Ovary (tissue), 10 donors: Measurements from ENCODE around the gene LRIF1. TPM values are rescaled to one million over a fixed set of nuclear protein-coding genes. Genes with fewer than 3 reads are reported as not detected.
"Not testable (repeated sequence)": the region's sequence is repeated elsewhere in the genome, so short reads cannot be mapped to it uniquely, and the experiment has no call there.

Experiments used
- DNase-seq, 5 donors: peaks; one replicate each; pipeline ENCODE4 v3.0.0-alpha.2; 2019 to 2020
- H3K27ac ChIP-seq, 2 donors: fragments of 200-600 bp; one replicate each; pipeline versions ENCODE4 v1.5.1 to v1.8.0; 2019 to 2022
- H3K27me3 ChIP-seq: fragments of 200-600 bp; one replicate; pipeline ENCODE4 v1.8.0; 2022
- H3K36me3 ChIP-seq: fragments of 200-600 bp; sonication (generic); one replicate; pipeline ENCODE4 v1.5.1; 2019
- H3K4me1 ChIP-seq: one replicate; pipeline ENCODE4 v1.8.1; 2013; ENCODE audit warnings: mild to moderate bottlenecking, moderate library complexity; ENCODE audit not compliant: insufficient read depth
- H3K4me3 ChIP-seq: fragments of 200-600 bp; sonication (generic); one replicate; pipeline ENCODE4 v1.5.1; 2017
- H3K9me3 ChIP-seq, 2 donors: fragments of 200-600 bp in 1 of 2; sonication (generic) in 1 of 2; one replicate each; pipeline versions ENCODE4 v1.5.1 to v1.8.1; 2013 to 2019; ENCODE audit warnings: mild to moderate bottlenecking in 1 of 2, moderate library complexity in 1 of 2
- CTCF ChIP-seq, 3 donors: fragments of 450-650 bp in 2 of 3; fragments of 200-600 bp in 1 of 3; IDR thresholded peaks; one replicate each; pipeline versions ENCODE4 v1.5.1 to v1.8.0; 2016 to 2022; ENCODE audit warnings: antibody characterized with exemption in 3 of 3, mild to moderate bottlenecking in 1 of 3
- EP300 ChIP-seq: sonication (generic); formaldehyde crosslinking; IDR thresholded peaks from one replicate; pipeline ENCODE4 v1.6.1; 2017; ENCODE audit warnings: antibody characterized with exemption
- POLR2A ChIP-seq: fragments of 450-650 bp; IDR thresholded peaks from one replicate; pipeline ENCODE4 v1.6.1; 2017; ENCODE audit warnings: antibody characterized with exemption, mild to moderate bottlenecking, moderate library complexity
- WGBS, 3 donors: extraction: QIAGEN DNeasy Blood & Tissue Kit in 1 of 3; methylation state at CpG; one replicate each; pipeline versions ENCODE4 v1.1.5 to v1.1.7; 2013 to 2017; 5-methylcytosine and 5-hydroxymethylcytosine counted together
- intact Hi-C, 4 donors: fragments of 100-400 bp; cut with DNase I; formaldehyde crosslinking; loops; one replicate each; pipeline versions ENCODE4 v1.11.0 to v1.15.1; 2022 to 2023
- long read RNA-seq, 3 donors: library from polyadenylated mRNA in 2 of 3; unstranded in 2 of 3; transcript quantifications; one replicate each; pipeline ENCODE4 v2.0.0 and lab custom pipeline, GENCODE V29; 2021 to 2026
- polyA plus RNA-seq, 2 donors: library from polyadenylated mRNA; stranded (reverse); fragments of 200-250 nt in 1 of 2; fragments of 350-450 nt in 1 of 2; fragmentation: Illumina TruSeq in 1 of 2; extraction: RNeasy Lipid Tissue Mini Kit (QIAGEN cat#74804) in 1 of 2; gene quantifications; one replicate each; pipeline ENCODE4 v1.2.3, GENCODE V29; 2013 to 2014
- total RNA-seq, 7 donors: library from RNA; depleted of rRNA in 2 of 7; stranded (reverse); fragments of >200 nt in 2 of 7; fragmentation: NEBNext Ultra II Directional in 3 of 7; extraction: Animal tissue kit (Norgen Biotek cat#: 25700) in 3 of 7; gene quantifications; one replicate each; pipeline versions ENCODE4 v1.1.0 to v1.2.4, GENCODE V29; 2016 to 2023
- donor health status: DM: no; HTN: no; CAD: no; lungs with moderate emphysema.
- donor health status: DM: no; HTN: no; CAD: no.
- donor health status: Bipolar disorder and iron deficiency.
- donor health status: DM: yes; HTN: yes; CAD: no.
- donor health status: DM: no; HTN: no; CAD: no.
- donor health status: DM: yes; HTN: yes; CAD: no.

The LRIF1 gene
- total RNA-seq (10 to 100 TPM in 6 of 7 donors, 1 to 10 TPM in 1; 9.5 to 25.6 (median 12.6) TPM), polyA plus RNA-seq (10 to 100 TPM in 1 of 2 donors, 1 to 10 TPM in 1; 7.2 to 14.5 TPM)
- long read RNA-seq, donor 1, transcript LRIF1-201 (4 exons, 3,475 nt) = minor isoform, 13 of 68 reads
- long read RNA-seq, donor 1, transcript LRIF1-202 (3 exons, 1,796 nt) = major isoform, 22 of 68 reads
- long read RNA-seq, donor 1, partial matches to known transcripts = 23 of 68 reads
- long read RNA-seq, donor 1, other reads (novel, unspliced or antisense) = 9 of 68 reads
- long read RNA-seq, donor 2, transcript LRIF1-202 (3 exons, 1,796 nt) = major isoform, 5 of 13 reads
- long read RNA-seq, donor 2, partial matches to known transcripts = 5 of 13 reads
- long read RNA-seq, donor 2, other reads (novel, unspliced or antisense) = 0 of 13 reads
- long read RNA-seq, donor 3, transcript LRIF1-202 (3 exons, 1,796 nt) = minor isoform, 9 of 39 reads
- long read RNA-seq, donor 3, transcript LRIF1-201 (4 exons, 3,475 nt) = major isoform, 18 of 39 reads
- long read RNA-seq, donor 3, partial matches to known transcripts = 3 of 39 reads
- long read RNA-seq, donor 3, other reads (novel, unspliced or antisense) = 9 of 39 reads

- H3K4me1 ChIP-seq = no peaks in the 10 kb centered on the region
- peaks cover 0 to 8% of the 10 kb centered on the region in 2 donors for H3K9me3 ChIP-seq
- H3K36me3 ChIP-seq = no peaks in the 10 kb centered on the region
- peak; percentile 93 for TF ChIP-seq POLR2A
- TF ChIP-seq EP300 = no peak
- peak; percentile 27 to 77 (median 76) for TF ChIP-seq CTCF (IDR thresholded peaks at IDR 0.05)
- intact Hi-C loops = no loop called here
- peak within 1 kb of the TSS; percentile 79 to 98 for H3K27ac ChIP-seq
- H3K27me3 ChIP-seq = no peaks in the 10 kb centered on the region
- 1 to 3% (median 2%) methylated on average over 54 of the region's 54 CpGs for WGBS, 3 donors
- H3K4me3 ChIP-seq = peak within 1 kb of the TSS; percentile 67
- DNase-seq = peak; percentile 99 to 100 (median 100)
Observed at GRCh38 chr1:110963691-110964454, at the start of gene LRIF1. Gene LRIF1, minus strand, starts transcription at chr1:110963922. Its CDS starts 234 bp downstream, at chr1:110963688.

GRCh38 chr1:111008031-111008430 lies 44.3 kb upstream of the LRIF1 start:
- H3K36me3 ChIP-seq = no peaks in the 10 kb centered on the region
- H3K27ac ChIP-seq = no peak overlapping the region
- DNase-seq = no peak
- no peak for TF ChIP-seq POLR2A
- no peak overlapping the region for H3K4me3 ChIP-seq
- intact Hi-C loops = no loop called here
- 86 to 91% (median 88%) methylated on average over 2 of the region's 2 CpGs for WGBS, 3 donors
- no peaks in the 10 kb centered on the region for H3K9me3 ChIP-seq
- no peaks in the 10 kb centered on the region for H3K27me3 ChIP-seq
- no peaks in the 10 kb centered on the region for H3K4me1 ChIP-seq

- H3K27ac ChIP-seq = no peak overlapping the region
- no peaks in the 10 kb centered on the region for H3K27me3 ChIP-seq
- peaks cover 0 to 2% of the 10 kb centered on the region in 2 donors for H3K9me3 ChIP-seq
- intact Hi-C loops = no loop called here
- WGBS, 3 donors = 71 to 85% (median 81%) methylated on average over 1 of the region's 1 CpG
- no peak for TF ChIP-seq CTCF (IDR thresholded peaks at IDR 0.05)
- TF ChIP-seq POLR2A = no peak
- TF ChIP-seq EP300 = no peak
- H3K4me3 ChIP-seq = no peak overlapping the region
- H3K4me1 ChIP-seq = no peaks in the 10 kb centered on the region
- no peaks in the 10 kb centered on the region for H3K36me3 ChIP-seq
- DNase-seq = no peak
Observed at GRCh38 chr1:111006556-111006955, 42.8 kb upstream of the LRIF1 start.

GRCh38 chr1:110999607-111000006 lies 35.9 kb upstream of the LRIF1 start:
- H3K36me3 ChIP-seq, intact Hi-C loops: not testable (repeated sequence)

GRCh38 chr1:110992329-110992728 lies 28.6 kb upstream of the LRIF1 start:
- DNase-seq, H3K9me3 ChIP-seq, intact Hi-C loops, H3K36me3 ChIP-seq, H3K4me1 ChIP-seq, H3K27ac ChIP-seq, H3K27me3 ChIP-seq, H3K4me3 ChIP-seq: not testable (repeated sequence)
- 13 to 24% (median 24%) methylated on average over 2 of the region's 2 CpGs for WGBS, 3 donors

More at GRCh38 chr1:110999607-111000006, 35.9 kb upstream of the LRIF1 start:
- H3K4me1 ChIP-seq, DNase-seq, H3K4me3 ChIP-seq, H3K9me3 ChIP-seq, H3K27ac ChIP-seq, H3K27me3 ChIP-seq: not testable (repeated sequence)

- intact Hi-C loops, H3K4me3 ChIP-seq, H3K9me3 ChIP-seq, H3K36me3 ChIP-seq, H3K27me3 ChIP-seq, H3K4me1 ChIP-seq, H3K27ac ChIP-seq, DNase-seq: not testable (repeated sequence)
- WGBS, 3 donors = 70 to 84% (median 78%) methylated on average over 1 of the region's 1 CpG
Observed at GRCh38 chr1:110991295-110991694, 27.6 kb upstream of the LRIF1 start.
